D721Med (cell line): Measurements from ENCODE around the gene RIBC2.
"Not testable (repeated sequence)": the region's sequence is repeated elsewhere in the genome, so short reads cannot be mapped to it uniquely, and the experiment has no call there.

Source experiments
- DNase-seq: peaks from one replicate; pipeline ENCODE4 v3.0.0; 2011; ENCODE audit warnings: low spot score; ENCODE audit not compliant: insufficient read length
- FAIRE-seq: peaks from 2 replicates; lab custom pipeline; 2011; peaks lifted over from hg19 to GRCh38; lab: Jason Lieb, UNC
- TF ChIP-seq, protein P1 (sequence below): IDR thresholded peaks from 2 replicates; pipeline ENCODE4 v1.5.1; 2012; ENCODE audit warnings: mild to moderate bottlenecking, control low read depth; ENCODE audit not compliant: insufficient read depth; ENCODE audit errors: missing control alignments

The RIBC2 gene

GRCh38 chr22:45413368-45414211 lies at the start of gene RIBC2, which contains the start of gene SMC1B:
TSS of gene RIBC2 (plus strand) at chr22:45413693. CDS start at chr22:45413887, 194 bp downstream.
TSS of gene SMC1B (minus strand) at chr22:45413599. CDS start at chr22:45413567, 32 bp downstream.
- DNase-seq (no peak), FAIRE-seq (no peak)
- TF ChIP-seq, protein P1, sequence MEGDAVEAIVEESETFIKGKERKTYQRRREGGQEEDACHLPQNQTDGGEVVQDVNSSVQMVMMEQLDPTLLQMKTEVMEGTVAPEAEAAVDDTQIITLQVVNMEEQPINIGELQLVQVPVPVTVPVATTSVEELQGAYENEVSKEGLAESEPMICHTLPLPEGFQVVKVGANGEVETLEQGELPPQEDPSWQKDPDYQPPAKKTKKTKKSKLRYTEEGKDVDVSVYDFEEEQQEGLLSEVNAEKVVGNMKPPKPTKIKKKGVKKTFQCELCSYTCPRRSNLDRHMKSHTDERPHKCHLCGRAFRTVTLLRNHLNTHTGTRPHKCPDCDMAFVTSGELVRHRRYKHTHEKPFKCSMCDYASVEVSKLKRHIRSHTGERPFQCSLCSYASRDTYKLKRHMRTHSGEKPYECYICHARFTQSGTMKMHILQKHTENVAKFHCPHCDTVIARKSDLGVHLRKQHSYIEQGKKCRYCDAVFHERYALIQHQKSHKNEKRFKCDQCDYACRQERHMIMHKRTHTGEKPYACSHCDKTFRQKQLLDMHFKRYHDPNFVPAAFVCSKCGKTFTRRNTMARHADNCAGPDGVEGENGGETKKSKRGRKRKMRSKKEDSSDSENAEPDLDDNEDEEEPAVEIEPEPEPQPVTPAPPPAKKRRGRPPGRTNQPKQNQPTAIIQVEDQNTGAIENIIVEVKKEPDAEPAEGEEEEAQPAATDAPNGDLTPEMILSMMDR: no peak

GRCh38 chr22:45366713-45367112 lies 46.8 kb upstream of the RIBC2 start:
- FAIRE-seq (no peak), DNase-seq (no peak)
- TF ChIP-seq, protein P1: no peak

DNA sequence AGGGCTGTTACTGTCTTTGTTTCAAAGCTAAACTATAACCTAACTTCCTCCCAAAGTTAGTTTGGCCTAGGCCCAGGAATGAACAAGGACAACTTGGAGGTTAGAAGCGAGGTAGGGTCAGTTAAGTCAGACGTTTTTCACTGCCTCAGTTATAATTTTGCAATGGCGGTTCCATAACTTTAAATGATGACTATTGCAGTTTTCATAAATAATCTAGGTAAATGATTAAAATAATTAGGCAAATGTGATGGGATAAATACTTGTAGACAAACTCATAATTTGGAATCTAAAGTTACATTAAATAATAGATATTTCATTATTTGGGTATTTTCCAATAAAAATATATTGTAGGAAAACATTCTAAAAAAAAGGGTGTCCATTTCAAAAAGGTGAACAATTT lies 39.9 kb upstream of the RIBC2 start:
- not testable (repeated sequence) for FAIRE-seq, DNase-seq

DNA sequence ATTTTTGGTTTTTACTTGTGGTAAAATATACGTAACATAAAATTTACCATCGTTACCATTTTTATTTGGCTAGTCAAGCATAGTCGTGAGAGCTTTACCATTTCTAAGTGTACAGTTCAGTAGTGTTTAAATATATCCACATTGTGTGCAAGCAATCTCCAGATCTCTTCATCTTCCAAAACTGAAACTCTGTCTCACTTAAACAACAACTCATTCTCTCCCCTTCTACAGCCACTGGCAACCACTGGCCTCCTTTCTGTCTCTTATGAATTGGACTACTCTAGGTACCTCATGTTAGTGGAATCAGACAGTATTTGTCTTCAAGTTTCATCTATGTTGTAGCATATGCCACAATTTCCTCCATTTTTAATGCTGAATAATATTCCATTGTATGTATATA lies 37.5 kb upstream of the RIBC2 start:
- TF ChIP-seq, protein P1: no peak
- DNase-seq (no peak), FAIRE-seq (no peak)

DNA sequence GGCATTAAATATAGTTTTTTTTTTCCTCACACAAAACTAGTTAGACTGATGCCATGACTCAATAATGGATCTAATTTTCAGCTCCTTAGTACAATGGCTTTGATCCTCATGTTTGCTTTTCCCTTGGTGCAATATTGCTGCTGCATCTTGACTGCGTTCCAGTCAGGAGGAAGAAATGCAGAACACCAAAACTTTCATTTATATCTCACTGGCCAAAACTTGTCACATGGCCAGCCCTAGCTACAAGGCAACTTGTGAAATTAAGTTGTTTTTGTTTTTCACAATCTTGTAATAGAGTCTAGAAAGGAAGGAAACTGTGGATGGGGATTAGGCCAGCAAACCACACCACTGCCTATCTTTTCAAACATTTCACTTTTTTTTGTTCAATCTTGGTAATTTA lies 36.8 kb upstream of the RIBC2 start:
- FAIRE-seq: no peak
- no peak for DNase-seq
- TF ChIP-seq, protein P1: no peak

- TF ChIP-seq, protein P1: no peak
- no peak for FAIRE-seq
- DNase-seq: no peak
These were observed 32.1 kb upstream of the RIBC2 start for GRCh38 chr22:45381348-45381747.

DNA sequence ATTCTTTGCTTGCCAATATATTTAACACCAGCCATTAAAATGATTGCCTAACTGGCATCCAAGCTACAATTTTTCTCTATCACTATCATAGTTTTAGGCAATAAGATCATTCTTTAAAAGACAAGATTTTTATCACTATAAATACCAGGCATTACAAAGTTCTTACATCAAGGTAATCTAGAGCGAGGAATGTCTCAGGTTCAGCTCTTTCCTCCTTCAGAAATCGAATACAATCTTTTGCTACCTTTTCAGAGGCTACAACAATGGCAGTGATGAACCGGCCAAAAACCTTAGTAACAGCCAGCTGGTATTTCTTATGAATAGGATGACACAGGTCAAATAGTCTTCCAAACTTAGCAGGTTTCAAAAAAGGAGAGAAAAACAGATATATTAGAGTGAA lies 23.9 kb upstream of the RIBC2 start:
- TF ChIP-seq, protein P1: no peak
- no peak for DNase-seq
- FAIRE-seq: no peak
